ENCODE measurements around the gene LYZL4.

- no peak for TF ChIP-seq CTCF (IDR thresholded peaks at IDR 0.05)
- TF ChIP-seq EZH2 (IDR thresholded peaks at IDR 0.05; ENCODE audit: borderline replicate concordance, insufficient read depth, low read depth, low read length, poor library complexity, severe bottlenecking), result no peak
Observed at GRCh38 chr3:42371776-42372175, 38.6 kb downstream of the LYZL4 start.

Measured in B cell (primary cell).